Left lung (tissue), 10 donors: ENCODE data around the gene CEACAM4. TPM values are rescaled to one million over a fixed set of nuclear protein-coding genes. Genes with fewer than 3 reads are reported as not detected.

Experiments used
- ATAC-seq: fragments of 200-7000 bp; cut with Tn5 transposase; one replicate; pipeline ENCODE4 v1.9.1; 2020; ENCODE audit warnings: moderate library complexity
- DNase-seq, 4 donors: peaks; one replicate each; pipeline ENCODE4 v3.0.0-alpha.2; 2013 to 2020
- H3K27ac ChIP-seq, 2 donors: fragments of 200-600 bp; sonication (generic) in 1 of 2; one replicate each; pipeline versions ENCODE4 v1.5.0 to v1.8.0; 2020 to 2021
- H3K27me3 ChIP-seq, 2 donors: fragments of 200-600 bp; sonication (generic) in 1 of 2; one replicate each; pipeline versions ENCODE4 v1.5.0 to v1.8.0; 2020 to 2021
- H3K36me3 ChIP-seq, 2 donors: fragments of 200-600 bp; sonication (generic) in 1 of 2; one replicate each; pipeline versions ENCODE4 v1.5.0 to v1.8.0; 2020 to 2021
- H3K4me1 ChIP-seq, 2 donors: fragments of 200-600 bp; one replicate each; pipeline ENCODE4 v1.8.0; 2021
- H3K4me3 ChIP-seq, 2 donors: fragments of 200-600 bp; sonication (generic) in 1 of 2; one replicate each; pipeline versions ENCODE4 v1.5.0 to v1.8.0; 2020 to 2021; ENCODE audit warnings: mild to moderate bottlenecking in 1 of 2
- H3K9me3 ChIP-seq, 2 donors: fragments of 200-600 bp; sonication (generic) in 1 of 2; one replicate each; pipeline versions ENCODE4 v1.5.0 to v1.8.0; 2020 to 2021
- intact Hi-C, 2 donors: fragments of 100-400 bp; cut with DNase I; formaldehyde crosslinking; loops; one replicate each; pipeline versions ENCODE4 v1.11.2 to v1.14.2; 2022
- polyA plus RNA-seq, 6 donors: library from polyadenylated mRNA; unstranded; fragments of 120-200 nt; gene quantifications; one replicate each; pipeline ENCODE4 v1.2.1, GENCODE V29; 2013; ENCODE audit not compliant: insufficient read length in 6 of 6
- total RNA-seq, 2 donors: library from RNA; stranded (reverse); fragmentation: NEBNext Ultra II Directional; extraction: Animal tissue kit (Norgen Biotek cat#: 25700); gene quantifications; one replicate each; pipeline ENCODE4 v1.2.1, GENCODE V29; 2021
- TF ChIP-seq, protein P1 (sequence below), 2 donors: fragments of 200-600 bp; sonication (generic) in 1 of 2; IDR thresholded peaks; one replicate each; pipeline versions ENCODE4 v1.5.0 to v1.8.0; 2021; ENCODE audit warnings: antibody characterized with exemption in 2 of 2
- donor health status: DM: no; HTN: yes; CAD: no.
- donor health status: DM: no; HTN: no; CAD: no.

The CEACAM4 gene
- total and polyA plus RNA-seq, 8 donors: 0.13 to 13.7 (median 0.28) TPM; not detected in 3

DNA sequence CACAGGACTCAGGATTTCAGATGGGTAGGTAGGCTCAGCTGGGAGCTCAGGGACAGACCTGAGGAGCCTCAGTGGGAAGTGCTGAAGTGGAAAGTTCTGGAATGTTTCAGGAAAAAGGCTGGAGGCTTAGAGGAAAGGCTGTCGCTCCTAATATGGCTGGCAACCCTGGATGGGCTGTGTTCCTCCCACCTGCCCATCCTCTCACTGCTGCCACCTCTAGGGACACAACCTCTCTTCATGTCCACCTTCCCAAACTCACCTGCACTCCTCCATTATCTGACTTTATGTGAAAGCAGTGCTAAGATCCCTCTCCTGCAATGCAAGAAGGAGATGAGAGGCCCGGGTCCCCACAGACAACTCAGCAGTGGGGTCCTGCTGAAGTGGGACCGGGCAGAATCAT, 56.7 kb downstream of the CEACAM4 start:
- peaks cover 18 to 39% of the 10 kb centered on the region in 2 donors for H3K27me3 ChIP-seq
- intact Hi-C loops: no loop called here
- ATAC-seq (no peak), DNase-seq (no peak)
- H3K4me1 ChIP-seq: peaks cover 0 to 1% of the 10 kb centered on the region in 2 donors
- H3K9me3 ChIP-seq: no peaks in the 10 kb centered on the region
- H3K4me3 ChIP-seq: no peak overlapping the region
- TF ChIP-seq, protein P1, sequence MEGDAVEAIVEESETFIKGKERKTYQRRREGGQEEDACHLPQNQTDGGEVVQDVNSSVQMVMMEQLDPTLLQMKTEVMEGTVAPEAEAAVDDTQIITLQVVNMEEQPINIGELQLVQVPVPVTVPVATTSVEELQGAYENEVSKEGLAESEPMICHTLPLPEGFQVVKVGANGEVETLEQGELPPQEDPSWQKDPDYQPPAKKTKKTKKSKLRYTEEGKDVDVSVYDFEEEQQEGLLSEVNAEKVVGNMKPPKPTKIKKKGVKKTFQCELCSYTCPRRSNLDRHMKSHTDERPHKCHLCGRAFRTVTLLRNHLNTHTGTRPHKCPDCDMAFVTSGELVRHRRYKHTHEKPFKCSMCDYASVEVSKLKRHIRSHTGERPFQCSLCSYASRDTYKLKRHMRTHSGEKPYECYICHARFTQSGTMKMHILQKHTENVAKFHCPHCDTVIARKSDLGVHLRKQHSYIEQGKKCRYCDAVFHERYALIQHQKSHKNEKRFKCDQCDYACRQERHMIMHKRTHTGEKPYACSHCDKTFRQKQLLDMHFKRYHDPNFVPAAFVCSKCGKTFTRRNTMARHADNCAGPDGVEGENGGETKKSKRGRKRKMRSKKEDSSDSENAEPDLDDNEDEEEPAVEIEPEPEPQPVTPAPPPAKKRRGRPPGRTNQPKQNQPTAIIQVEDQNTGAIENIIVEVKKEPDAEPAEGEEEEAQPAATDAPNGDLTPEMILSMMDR (IDR thresholded peaks at IDR 0.05): no peak
- no peaks in the 10 kb centered on the region for H3K36me3 ChIP-seq
- no peak overlapping the region for H3K27ac ChIP-seq

DNA sequence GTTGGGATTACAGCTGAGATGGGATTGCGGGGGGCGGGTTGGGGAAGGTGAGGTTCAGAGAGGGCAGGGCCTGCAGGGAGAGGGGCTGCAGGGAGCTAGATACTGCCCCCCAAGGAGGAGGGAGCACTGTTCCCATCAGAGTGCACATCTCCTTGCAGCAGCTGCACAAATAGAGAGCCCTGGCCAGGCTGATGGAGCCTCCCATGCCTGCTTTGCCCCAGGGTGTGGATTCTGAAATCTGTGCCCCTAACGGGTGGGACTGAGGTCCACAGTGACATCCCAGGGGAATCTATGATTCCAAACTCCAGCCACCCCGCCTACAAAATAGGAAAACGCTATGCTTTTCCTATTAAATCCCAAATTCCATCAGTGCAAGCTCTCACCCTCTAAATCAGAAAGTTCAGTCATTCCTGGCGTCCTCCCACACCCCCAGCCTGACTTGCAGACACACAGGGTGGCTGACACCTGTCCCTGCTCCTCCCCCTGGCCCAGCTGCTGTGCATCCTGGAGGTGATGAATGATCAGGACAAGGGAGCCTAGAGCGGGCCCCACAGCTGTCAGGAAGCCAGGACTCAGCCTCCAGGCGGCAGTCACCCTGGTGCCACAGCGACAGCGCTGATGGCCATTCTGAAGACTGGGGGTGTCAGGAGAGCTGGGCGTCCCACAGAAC, 57.3 kb downstream of the CEACAM4 start:
- TF ChIP-seq, protein P1 (IDR thresholded peaks at IDR 0.05): no peak
- intact Hi-C loops: loop anchor here in 1 of 2 donors (10.0 kb wide), 1 partner anchor 125 kb away; the partner anchor contains the start of gene ERICH4

More for the DNA sequence above, 57.3 kb downstream of the CEACAM4 start:
- no peaks in the 10 kb centered on the region for H3K36me3 ChIP-seq
- H3K4me3 ChIP-seq: no peak overlapping the region
- peaks cover 0 to 7% of the 10 kb centered on the region in 2 donors for H3K4me1 ChIP-seq
- no peaks in the 10 kb centered on the region for H3K9me3 ChIP-seq
- DNase-seq (no peak), ATAC-seq (no peak)
- peaks cover 23 to 45% of the 10 kb centered on the region in 2 donors for H3K27me3 ChIP-seq
- no peak overlapping the region for H3K27ac ChIP-seq

Other genes with a start within 250 kb of the CEACAM4 start
- gene EXOSC5, start 229.7 kb downstream of the CEACAM4 start, total RNA-seq: 10 to 100 TPM; 10.3 to 17.4 TPM
- 10 to 100 TPM; 13.9 to 19.5 (median 15.2) TPM for gene EXOSC5, start 229.7 kb downstream of the CEACAM4 start, polyA plus RNA-seq
- gene BCKDHA, start 229.3 kb downstream of the CEACAM4 start, total RNA-seq: 10 to 100 TPM; 12.1 to 17.8 TPM
- 10 to 100 TPM; 30.0 to 35.4 (median 32.4) TPM for gene BCKDHA, start 229.3 kb downstream of the CEACAM4 start, polyA plus RNA-seq
- 10 to 100 TPM; 21.8 to 41.5 TPM for gene B3GNT8, start 199.7 kb downstream of the CEACAM4 start, total RNA-seq
- 1 to 10 TPM; 2.5 to 9.6 (median 5.1) TPM for gene B3GNT8, start 199.7 kb downstream of the CEACAM4 start, polyA plus RNA-seq
- gene DMAC2, start 187.2 kb downstream of the CEACAM4 start, total RNA-seq: 10 to 100 TPM; 58.3 to 58.5 TPM
- gene DMAC2, start 187.2 kb downstream of the CEACAM4 start, polyA plus RNA-seq: 10 to 100 TPM; 48.4 to 64.6 (median 58.4) TPM
- not detected for gene ERICH4, start 183.9 kb downstream of the CEACAM4 start, total RNA-seq
- 1 to 10 TPM in 1 of 6 donors, under 1 TPM in 5; 0.55 to 1.1 (median 0.79) TPM for gene ERICH4, start 183.9 kb downstream of the CEACAM4 start, polyA plus RNA-seq
- 1 to 10 TPM; 4.8 to 6.3 TPM for gene CEACAM21, start 50.9 kb downstream of the CEACAM4 start, total RNA-seq
- 1 to 10 TPM; 3.9 to 8.9 (median 7.9) TPM for gene CEACAM21, start 50.9 kb downstream of the CEACAM4 start, polyA plus RNA-seq
- under 1 TPM; 0.18 to 0.44 TPM for gene CEACAM7, start 61.2 kb upstream of the CEACAM4 start, total RNA-seq
- gene CEACAM7, start 61.2 kb upstream of the CEACAM4 start, polyA plus RNA-seq: under 1 TPM in 4 of 6 donors, not detected in 2; 0.09 to 0.23 (median 0.10) TPM
- 10 to 100 TPM; 21.2 to 31.1 TPM for gene CEACAM5, start 81.6 kb upstream of the CEACAM4 start, total RNA-seq
- gene CEACAM5, start 81.6 kb upstream of the CEACAM4 start, polyA plus RNA-seq: under 1 TPM; 0.10 to 0.34 (median 0.14) TPM
- gene CEACAM6, start 128.5 kb upstream of the CEACAM4 start, total RNA-seq: 1,000 to 10,000 TPM in 1 of 2 donors, 100 to 1,000 TPM in 1; 367 to 1,560 TPM
- 1 to 10 TPM; 2.1 to 3.7 (median 3.3) TPM for gene CEACAM6, start 128.5 kb upstream of the CEACAM4 start, polyA plus RNA-seq
- 1 to 10 TPM in 1 of 2 donors, under 1 TPM in 1; 0.87 to 8.6 TPM for gene CEACAM3, start 169.5 kb upstream of the CEACAM4 start, total RNA-seq
- gene CEACAM3, start 169.5 kb upstream of the CEACAM4 start, polyA plus RNA-seq: under 1 TPM in 3 of 6 donors, not detected in 3; 0.12 to 0.38 (median 0.34) TPM
- gene LYPD4, start 217.6 kb upstream of the CEACAM4 start, total RNA-seq: not detected
- not detected for gene LYPD4, start 217.6 kb upstream of the CEACAM4 start, polyA plus RNA-seq
- not detected for gene DMRTC2, start 218.0 kb upstream of the CEACAM4 start, total RNA-seq
- not detected for gene DMRTC2, start 218.0 kb upstream of the CEACAM4 start, polyA plus RNA-seq
- 1,000 to 10,000 TPM; 1,560 to 2,044 TPM for gene RPS19, start 233.2 kb upstream of the CEACAM4 start, total RNA-seq
- gene RPS19, start 233.2 kb upstream of the CEACAM4 start, polyA plus RNA-seq: 1,000 to 10,000 TPM; 1,694 to 2,456 (median 1,910) TPM